Measurements from ENCODE around the gene RAB41. TPM values are rescaled to one million over a fixed set of nuclear protein-coding genes. Genes with fewer than 3 reads are reported as not detected.

The RAB41 gene
- total RNA-seq, 2 donors from 2014 or later, result not detected

DNA sequence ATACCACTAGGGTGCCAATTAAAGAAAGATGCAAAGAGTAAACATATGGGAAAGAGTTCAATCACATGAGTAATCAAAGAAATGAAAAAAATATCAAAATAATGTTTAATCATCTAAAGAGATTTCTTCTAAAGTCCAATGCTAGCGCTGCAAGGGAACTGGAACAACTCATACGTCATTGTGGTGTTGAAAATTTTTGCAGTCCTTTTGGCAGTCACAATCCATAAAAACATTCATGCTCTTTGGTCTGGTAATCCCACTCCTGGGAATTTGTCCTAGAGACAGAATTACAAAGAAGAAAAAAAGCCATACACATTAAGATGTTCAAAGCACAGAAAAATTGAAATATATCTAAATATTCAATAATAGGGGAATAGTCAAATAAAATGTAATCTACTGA, 26.5 kb upstream of the RAB41 start:
- TF ChIP-seq, protein P1, sequence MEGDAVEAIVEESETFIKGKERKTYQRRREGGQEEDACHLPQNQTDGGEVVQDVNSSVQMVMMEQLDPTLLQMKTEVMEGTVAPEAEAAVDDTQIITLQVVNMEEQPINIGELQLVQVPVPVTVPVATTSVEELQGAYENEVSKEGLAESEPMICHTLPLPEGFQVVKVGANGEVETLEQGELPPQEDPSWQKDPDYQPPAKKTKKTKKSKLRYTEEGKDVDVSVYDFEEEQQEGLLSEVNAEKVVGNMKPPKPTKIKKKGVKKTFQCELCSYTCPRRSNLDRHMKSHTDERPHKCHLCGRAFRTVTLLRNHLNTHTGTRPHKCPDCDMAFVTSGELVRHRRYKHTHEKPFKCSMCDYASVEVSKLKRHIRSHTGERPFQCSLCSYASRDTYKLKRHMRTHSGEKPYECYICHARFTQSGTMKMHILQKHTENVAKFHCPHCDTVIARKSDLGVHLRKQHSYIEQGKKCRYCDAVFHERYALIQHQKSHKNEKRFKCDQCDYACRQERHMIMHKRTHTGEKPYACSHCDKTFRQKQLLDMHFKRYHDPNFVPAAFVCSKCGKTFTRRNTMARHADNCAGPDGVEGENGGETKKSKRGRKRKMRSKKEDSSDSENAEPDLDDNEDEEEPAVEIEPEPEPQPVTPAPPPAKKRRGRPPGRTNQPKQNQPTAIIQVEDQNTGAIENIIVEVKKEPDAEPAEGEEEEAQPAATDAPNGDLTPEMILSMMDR (IDR thresholded peaks at IDR 0.05), result no peak
- no peaks in the 10 kb centered on the region for H3K9me3 ChIP-seq
- no peak overlapping the region for H3K27ac ChIP-seq
- H3K4me3 ChIP-seq, result no peak overlapping the region
- no peaks in the 10 kb centered on the region for H3K4me1 ChIP-seq
- H3K9ac ChIP-seq (ENCODE audit: low read depth in 2 of 2, low read length in 2 of 2), result no peak overlapping the region
- no peak for DNase-seq
- intact Hi-C loops (cut with DNase I), result no loop called here
- no peaks in the 10 kb centered on the region for H3K27me3 ChIP-seq
- no peaks in the 10 kb centered on the region for H3K36me3 ChIP-seq

DNA sequence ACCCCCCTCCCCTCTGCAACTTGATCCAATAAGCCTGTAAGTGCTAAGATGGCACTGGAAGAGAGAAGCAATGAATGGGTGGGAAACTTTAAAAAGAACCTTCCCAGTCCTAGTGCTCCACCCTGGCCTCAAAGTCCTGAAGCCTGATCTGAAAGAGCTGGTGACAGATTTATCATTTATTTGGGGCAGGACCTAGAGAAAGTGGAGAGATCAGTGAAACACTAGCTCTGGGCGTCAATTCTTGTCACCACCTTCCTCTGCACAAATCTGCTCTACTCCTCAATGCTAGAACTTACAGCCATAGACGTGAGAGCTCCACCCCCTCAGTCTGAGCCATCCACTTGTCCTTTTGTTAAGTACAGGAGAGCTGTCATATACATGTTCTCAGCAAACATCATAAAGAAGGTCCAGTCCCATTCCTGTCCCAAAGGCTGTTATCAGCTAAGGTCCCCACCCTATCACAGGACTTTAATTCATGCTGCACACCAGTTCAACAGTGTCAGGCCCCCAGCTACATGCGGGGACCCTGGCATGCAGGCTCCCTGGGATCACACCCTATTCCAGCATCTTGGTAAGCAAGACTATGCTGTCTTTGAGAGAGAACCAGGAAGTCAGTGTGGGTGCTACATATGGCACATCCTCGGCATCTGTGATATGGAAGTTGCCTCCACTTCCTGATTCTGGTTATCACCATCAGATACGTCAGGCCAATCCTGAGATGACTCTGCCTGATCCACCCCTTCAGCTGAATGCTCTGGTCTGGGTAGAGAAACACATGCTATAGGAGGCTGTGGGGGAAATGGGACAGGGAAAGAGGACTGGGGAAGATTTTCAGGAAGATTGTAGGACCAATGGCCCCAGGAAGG, 24.3 kb upstream of the RAB41 start:
- Histone ChIP-seq H3K27me3 (no peaks in the 10 kb centered on the region), H3K36me3 (no peaks in the 10 kb centered on the region), H3K4me3 (no peak overlapping the region), H3K4me1 (no peaks in the 10 kb centered on the region), H3K27ac (no peak overlapping the region), H3K9ac (ENCODE audit: low read depth in 2 of 2, low read length in 2 of 2) (no peak overlapping the region), H3K9me3 (no peaks in the 10 kb centered on the region)
- DNase-seq, result no peak
- intact Hi-C loops (cut with DNase I), result no loop called here
- TF ChIP-seq, protein P1 (IDR thresholded peaks at IDR 0.05), result no peak

DNA sequence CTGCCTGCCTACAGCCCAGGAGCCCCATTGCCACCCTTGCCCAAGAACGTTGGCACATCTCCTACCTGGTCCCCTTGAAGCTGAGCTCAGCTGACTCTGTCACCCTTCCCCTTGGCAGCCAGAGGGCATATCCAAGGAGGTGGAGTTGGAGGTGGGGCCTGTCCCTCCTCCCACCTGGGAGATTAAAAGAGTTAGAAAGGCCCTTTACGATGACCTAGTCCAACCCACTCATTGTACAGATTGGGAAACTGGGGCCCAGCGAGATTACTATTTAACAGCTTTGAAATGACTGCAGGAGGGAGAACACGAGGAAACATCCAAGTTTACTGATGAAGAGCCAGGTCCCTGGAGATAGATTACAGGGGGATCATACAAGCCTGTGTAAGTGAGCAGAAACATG, 21.9 kb upstream of the RAB41 start, which contains the start of gene P2RY4:
Gene P2RY4 (minus strand): TSS at position 101 of the 400 bp plus-strand sequence. CDS start 580 bp downstream, outside the sequence.
- Histone ChIP-seq H3K36me3 (no peaks in the 10 kb centered on the region), H3K9ac (ENCODE audit: low read depth in 2 of 2, low read length in 2 of 2) (no peak within 1 kb of the TSS), H3K9me3 (no peaks in the 10 kb centered on the region), H3K4me1 (no peaks in the 10 kb centered on the region), H3K27ac (no peak within 1 kb of the TSS), H3K27me3 (no peaks in the 10 kb centered on the region), H3K4me3 (no peak within 1 kb of the TSS)
- no peak for DNase-seq
- TF ChIP-seq, protein P1 (IDR thresholded peaks at IDR 0.05), result no peak
- intact Hi-C loops (cut with DNase I), result loop anchor here (5.0 kb wide), 1 partner anchor 63 kb away; no protein-coding TSS in a partner anchor

DNA sequence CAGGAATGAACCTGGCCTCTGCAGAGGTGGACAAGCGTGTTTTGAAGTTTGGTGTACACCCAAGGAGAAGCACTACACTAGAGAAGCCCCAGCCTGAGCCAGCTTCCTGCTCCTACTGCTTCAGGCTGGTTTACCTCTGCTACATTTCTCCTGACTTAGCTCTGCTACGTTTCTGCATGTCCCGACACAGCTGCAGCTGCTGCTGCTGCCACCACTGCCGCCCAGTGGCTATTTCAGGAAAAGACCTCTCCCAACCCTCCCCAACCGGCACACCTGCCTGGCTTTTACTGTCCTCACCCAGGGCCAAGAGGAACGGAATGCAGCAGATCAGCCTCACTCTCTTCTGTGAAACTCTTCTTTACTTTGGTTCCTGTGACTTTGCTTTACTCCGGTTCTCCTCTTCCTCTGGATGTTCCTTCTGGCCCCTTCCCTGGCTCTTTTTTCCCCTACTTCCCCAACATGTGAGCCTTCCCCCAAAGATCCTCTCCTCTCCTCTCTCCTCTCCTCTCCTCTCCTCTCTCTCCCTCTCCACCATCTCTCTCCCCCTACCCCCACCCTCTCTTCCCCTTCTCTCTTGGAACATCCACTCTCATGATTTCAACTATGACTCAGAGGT, 18.9 kb upstream of the RAB41 start:
- intact Hi-C loops (cut with DNase I), result loop anchor here (5.0 kb wide), 1 partner anchor 66 kb away; no protein-coding TSS in a partner anchor
- Histone ChIP-seq H3K4me1 (no peaks in the 10 kb centered on the region), H3K27me3 (no peaks in the 10 kb centered on the region), H3K9ac (ENCODE audit: low read depth in 2 of 2, low read length in 2 of 2) (no peak overlapping the region), H3K4me3 (no peak overlapping the region), H3K36me3 (no peaks in the 10 kb centered on the region), H3K27ac (no peak overlapping the region), H3K9me3 (no peaks in the 10 kb centered on the region)
- DNase-seq, result peak; percentile 56
- TF ChIP-seq, protein P1 (IDR thresholded peaks at IDR 0.05), result peak; percentile 35

DNA sequence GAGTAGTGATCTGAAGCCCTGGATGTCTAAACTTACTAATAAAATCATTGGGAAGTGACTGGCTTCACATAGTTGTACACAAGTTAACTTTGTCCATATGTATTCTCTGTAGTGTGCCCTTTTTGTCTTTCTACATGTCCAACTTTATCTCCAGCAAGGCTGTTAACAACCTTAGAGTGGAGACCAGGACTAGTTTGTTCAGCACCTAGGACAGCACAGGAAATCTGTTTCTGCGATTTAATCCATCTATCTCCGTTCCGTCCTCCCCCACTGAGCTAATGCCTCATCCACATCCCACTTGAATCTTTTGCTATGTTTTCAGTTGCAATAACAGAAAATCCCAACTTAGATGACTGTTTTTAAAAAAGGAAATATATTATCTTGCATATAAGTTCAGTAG, 17.2 kb upstream of the RAB41 start:
- Histone ChIP-seq H3K4me3 (no peak overlapping the region), H3K9me3 (no peaks in the 10 kb centered on the region), H3K9ac (ENCODE audit: low read depth in 2 of 2, low read length in 2 of 2) (no peak overlapping the region), H3K4me1 (no peaks in the 10 kb centered on the region), H3K36me3 (no peaks in the 10 kb centered on the region), H3K27me3 (no peaks in the 10 kb centered on the region), H3K27ac (no peak overlapping the region)
- TF ChIP-seq, protein P1 (IDR thresholded peaks at IDR 0.05), result no peak
- intact Hi-C loops (cut with DNase I), result loop anchor here (5.0 kb wide), 1 partner anchor 67 kb away; no protein-coding TSS in a partner anchor
- no peak for DNase-seq
